WI38 (cell line): ENCODE data around the gene CDC25C.

Experiments
- H3K4me3 ChIP-seq: 2 replicates; pipeline ENCODE4 v1.5.1; 2011; ENCODE audit warnings: low read depth, mild to moderate bottlenecking, control low read depth, low read length
- CTCF ChIP-seq: IDR thresholded peaks from 2 replicates; pipeline ENCODE4 v1.5.1; 2012; ENCODE audit warnings: low read depth, mild to moderate bottlenecking, control low read depth, low read length

Gene CDC25C

GRCh38 chr5:138331449-138332368 lies at the start of gene CDC25C:
TSS of gene CDC25C (minus strand) at chr5:138331804. CDS start at chr5:138331180, 624 bp downstream.
- peak within 1 kb of the TSS; percentile 63 for H3K4me3 ChIP-seq
- TF ChIP-seq CTCF, result no peak

DNA sequence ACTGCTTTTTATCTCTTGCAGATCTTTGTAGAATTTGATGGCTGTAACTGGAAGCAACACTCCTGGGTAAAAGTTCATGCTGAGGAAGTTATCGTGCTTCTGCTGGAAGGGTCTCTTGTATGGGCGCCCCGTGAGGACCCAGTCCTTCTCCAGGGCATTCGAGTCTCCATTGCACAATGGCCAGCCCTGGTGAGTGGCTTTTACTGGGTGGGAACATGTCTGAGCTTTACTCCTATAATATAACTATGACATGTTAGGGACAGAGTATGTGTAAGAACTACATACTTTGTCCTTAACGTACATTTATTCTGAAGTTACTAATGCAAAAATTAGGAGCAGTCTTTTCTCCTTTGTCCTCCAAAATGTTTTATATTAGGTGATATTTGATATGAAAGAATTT lies 41.0 kb upstream of the CDC25C start:
- H3K4me3 ChIP-seq, result no peak overlapping the region
- no peak for TF ChIP-seq CTCF

GRCh38 chr5:138372225-138372624 lies 40.6 kb upstream of the CDC25C start:
- TF ChIP-seq CTCF, result no peak
- no peak overlapping the region for H3K4me3 ChIP-seq

GRCh38 chr5:138371454-138371853 lies 39.9 kb upstream of the CDC25C start:
- H3K4me3 ChIP-seq, result no peak overlapping the region
- TF ChIP-seq CTCF, result no peak

GRCh38 chr5:138370537-138370936 lies 38.9 kb upstream of the CDC25C start:
- H3K4me3 ChIP-seq, result no peak overlapping the region

GRCh38 chr5:138369706-138370105 lies 38.1 kb upstream of the CDC25C start:
- TF ChIP-seq CTCF, result no peak
- no peak overlapping the region for H3K4me3 ChIP-seq

More at GRCh38 chr5:138370537-138370936, 38.9 kb upstream of the CDC25C start:
- TF ChIP-seq CTCF, result no peak

- no peak overlapping the region for H3K4me3 ChIP-seq
- no peak for TF ChIP-seq CTCF
Observed at GRCh38 chr5:138369261-138369660, 37.7 kb upstream of the CDC25C start.
